ENCODE results near the gene ZNF326.
"Not testable (repeated sequence)": the region's sequence is repeated elsewhere in the genome, so short reads cannot be mapped to it uniquely, and the experiment has no call there.

Gene ZNF326

DNA sequence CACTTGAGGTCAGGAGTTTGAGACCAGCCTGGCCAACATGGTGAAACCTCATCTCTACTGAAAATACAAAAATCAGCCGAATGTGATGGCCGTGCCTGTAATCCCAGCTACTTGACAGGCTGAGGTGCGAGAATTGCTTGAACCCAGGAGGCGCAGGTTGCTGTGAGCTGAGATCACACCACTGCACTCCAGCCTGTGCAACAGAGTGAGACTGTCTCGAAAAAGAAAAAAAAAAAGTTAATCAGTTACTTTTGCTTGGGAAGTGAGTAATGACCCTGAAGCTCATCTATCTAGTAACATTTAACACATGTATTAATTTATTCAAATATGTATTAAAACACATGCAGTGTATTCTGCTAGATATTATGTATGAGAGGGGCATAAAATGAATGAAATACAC is 49.4 kb downstream of the ZNF326 start:
- TF ChIP-seq, protein P1, sequence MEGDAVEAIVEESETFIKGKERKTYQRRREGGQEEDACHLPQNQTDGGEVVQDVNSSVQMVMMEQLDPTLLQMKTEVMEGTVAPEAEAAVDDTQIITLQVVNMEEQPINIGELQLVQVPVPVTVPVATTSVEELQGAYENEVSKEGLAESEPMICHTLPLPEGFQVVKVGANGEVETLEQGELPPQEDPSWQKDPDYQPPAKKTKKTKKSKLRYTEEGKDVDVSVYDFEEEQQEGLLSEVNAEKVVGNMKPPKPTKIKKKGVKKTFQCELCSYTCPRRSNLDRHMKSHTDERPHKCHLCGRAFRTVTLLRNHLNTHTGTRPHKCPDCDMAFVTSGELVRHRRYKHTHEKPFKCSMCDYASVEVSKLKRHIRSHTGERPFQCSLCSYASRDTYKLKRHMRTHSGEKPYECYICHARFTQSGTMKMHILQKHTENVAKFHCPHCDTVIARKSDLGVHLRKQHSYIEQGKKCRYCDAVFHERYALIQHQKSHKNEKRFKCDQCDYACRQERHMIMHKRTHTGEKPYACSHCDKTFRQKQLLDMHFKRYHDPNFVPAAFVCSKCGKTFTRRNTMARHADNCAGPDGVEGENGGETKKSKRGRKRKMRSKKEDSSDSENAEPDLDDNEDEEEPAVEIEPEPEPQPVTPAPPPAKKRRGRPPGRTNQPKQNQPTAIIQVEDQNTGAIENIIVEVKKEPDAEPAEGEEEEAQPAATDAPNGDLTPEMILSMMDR (IDR thresholded peaks at IDR 0.05): no peak
- H3K4me3 ChIP-seq (ENCODE audit: low read depth, low read length): no peak overlapping the region

DNA sequence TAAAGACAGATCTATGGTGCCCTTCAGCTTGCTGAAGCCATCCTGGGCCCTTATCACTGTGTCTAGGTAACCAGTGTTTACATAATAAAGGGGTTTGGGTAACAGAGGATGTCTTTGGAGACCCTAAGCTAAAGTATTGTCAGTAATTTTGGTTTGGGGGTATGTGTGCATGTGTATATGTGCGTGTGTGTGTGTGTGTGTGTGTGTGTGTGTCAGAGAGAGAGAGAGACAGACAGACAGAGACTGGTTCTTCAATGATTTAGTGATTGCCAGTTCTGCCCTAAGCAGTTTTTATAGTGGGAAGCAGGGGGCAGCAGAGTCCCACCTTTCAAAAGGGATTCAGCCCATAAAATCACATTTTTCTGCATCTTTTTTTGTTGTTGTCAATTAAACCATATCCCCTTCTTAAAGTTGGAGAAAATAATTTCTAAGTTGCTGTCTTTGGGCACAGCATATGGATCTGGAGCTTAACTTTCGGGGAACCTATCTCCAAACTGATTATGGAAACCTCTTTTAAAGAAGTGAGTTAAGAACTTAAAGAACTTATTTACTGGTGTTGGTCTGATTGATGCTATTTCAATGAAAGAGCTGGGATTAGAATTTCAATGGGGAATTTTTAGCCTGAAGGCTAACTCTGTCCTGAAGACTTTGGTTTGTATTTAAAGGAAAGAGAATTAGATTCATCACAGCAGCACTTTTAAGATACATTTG is 51.1 kb downstream of the ZNF326 start:
- TF ChIP-seq, protein P1 (IDR thresholded peaks at IDR 0.05): no peak
- no peaks in the 10 kb centered on the region for H3K4me1 ChIP-seq
- H2AFZ ChIP-seq: no peak overlapping the region
- no peaks in the 10 kb centered on the region for H3K9me3 ChIP-seq (ENCODE audit: control insufficient read depth, low read length)
- no peak overlapping the region for H3K9ac ChIP-seq
- H3K4me3 ChIP-seq (ENCODE audit: low read depth, low read length): no peak overlapping the region
- no peaks in the 10 kb centered on the region for H3K27me3 ChIP-seq (ENCODE audit: control insufficient read depth, insufficient read depth, low read length)
- H3K27ac ChIP-seq: no peak overlapping the region
- H3K4me2 ChIP-seq (ENCODE audit: low read length): no peak overlapping the region
- H3K36me3 ChIP-seq (ENCODE audit: control insufficient read depth, insufficient read depth, low read length): no peaks in the 10 kb centered on the region
- no peaks in the 10 kb centered on the region for H3K79me2 ChIP-seq

More for the DNA sequence above, 49.4 kb downstream of the ZNF326 start:
- H3K27me3 ChIP-seq (ENCODE audit: control insufficient read depth, insufficient read depth, low read length): no peaks in the 10 kb centered on the region
- no peak overlapping the region for H3K9ac ChIP-seq
- H2AFZ ChIP-seq: no peak overlapping the region
- no peak overlapping the region for H3K27ac ChIP-seq
- H3K4me1 ChIP-seq: no peaks in the 10 kb centered on the region
- H3K79me2 ChIP-seq: no peaks in the 10 kb centered on the region
- no peak overlapping the region for H3K4me2 ChIP-seq (ENCODE audit: low read length)
- no peaks in the 10 kb centered on the region for H3K36me3 ChIP-seq (ENCODE audit: control insufficient read depth, insufficient read depth, low read length)
- H3K9me3 ChIP-seq (ENCODE audit: control insufficient read depth, low read length): no peaks in the 10 kb centered on the region

DNA sequence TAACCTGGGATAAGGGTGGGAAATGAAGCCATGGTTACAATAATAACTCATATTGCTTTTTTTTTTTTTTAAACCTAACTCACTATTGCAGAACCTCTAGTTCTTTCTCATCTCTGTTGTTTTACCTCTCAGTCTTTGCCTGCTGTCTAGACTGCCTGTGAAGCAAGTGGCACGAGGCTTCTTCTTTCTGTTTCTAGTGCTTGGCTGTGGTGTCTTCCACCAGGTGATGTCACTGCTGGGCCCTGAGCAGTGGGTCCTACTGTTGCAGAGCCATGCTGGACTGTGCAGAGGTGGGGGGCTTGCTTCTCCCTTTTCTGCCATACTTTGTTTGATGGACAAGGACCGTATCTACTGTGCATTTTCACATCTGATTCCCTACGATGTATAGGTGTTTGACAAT is 51.7 kb downstream of the ZNF326 start:
- H3K27ac ChIP-seq: no peak overlapping the region
- no peak overlapping the region for H3K9ac ChIP-seq
- no peaks in the 10 kb centered on the region for H3K27me3 ChIP-seq (ENCODE audit: control insufficient read depth, insufficient read depth, low read length)
- no peak overlapping the region for H3K4me2 ChIP-seq (ENCODE audit: low read length)
- no peak overlapping the region for H3K4me3 ChIP-seq (ENCODE audit: low read depth, low read length)
- H3K79me2 ChIP-seq: no peaks in the 10 kb centered on the region
- no peaks in the 10 kb centered on the region for H3K9me3 ChIP-seq (ENCODE audit: control insufficient read depth, low read length)
- no peaks in the 10 kb centered on the region for H3K4me1 ChIP-seq
- H3K36me3 ChIP-seq (ENCODE audit: control insufficient read depth, insufficient read depth, low read length): no peaks in the 10 kb centered on the region
- H2AFZ ChIP-seq: no peak overlapping the region
- TF ChIP-seq, protein P1 (IDR thresholded peaks at IDR 0.05): no peak

DNA sequence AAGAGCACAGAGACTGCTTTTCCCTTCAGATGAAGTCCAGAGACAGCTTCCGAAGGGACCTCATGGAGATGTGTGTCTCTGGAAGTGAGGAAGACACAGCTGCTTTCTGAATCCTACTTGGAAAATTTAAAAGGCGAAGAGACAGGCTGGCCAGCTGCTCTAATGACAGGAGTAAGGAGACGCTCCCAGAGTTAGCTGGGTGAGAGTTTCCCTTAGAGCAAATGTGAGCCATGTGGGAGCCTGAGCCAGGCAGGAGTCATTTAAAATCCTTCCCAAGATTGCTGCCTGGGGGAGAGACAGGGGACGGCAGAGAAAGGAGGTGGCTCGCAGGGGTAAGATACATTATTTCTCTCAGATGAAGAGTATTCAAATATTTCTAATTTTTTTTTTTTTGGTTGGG is 53.1 kb downstream of the ZNF326 start:
- Histone ChIP-seq H2AFZ (no peak overlapping the region), H3K4me2 (ENCODE audit: low read length) (no peak overlapping the region), H3K4me3 (ENCODE audit: low read depth, low read length) (no peak overlapping the region), H3K79me2 (no peaks in the 10 kb centered on the region), H3K27ac (no peak overlapping the region), H3K27me3 (ENCODE audit: control insufficient read depth, insufficient read depth, low read length) (no peaks in the 10 kb centered on the region), H3K36me3 (ENCODE audit: control insufficient read depth, insufficient read depth, low read length) (no peaks in the 10 kb centered on the region), H3K9ac (no peak overlapping the region), H3K9me3 (ENCODE audit: control insufficient read depth, low read length) (no peaks in the 10 kb centered on the region), H3K4me1 (no peaks in the 10 kb centered on the region)
- TF ChIP-seq, protein P1 (IDR thresholded peaks at IDR 0.05): no peak

GRCh38 chr1:90062700-90063643 is 68.1 kb downstream of the ZNF326 start:
- not testable (repeated sequence) for H3K4me1 ChIP-seq; H3K9me3 ChIP-seq (ENCODE audit: control insufficient read depth, low read length); H3K4me3 ChIP-seq (ENCODE audit: low read depth, low read length); H3K27me3 ChIP-seq (ENCODE audit: control insufficient read depth, insufficient read depth, low read length); H3K79me2 ChIP-seq; H3K27ac ChIP-seq; H2AFZ ChIP-seq; H3K4me2 ChIP-seq (ENCODE audit: low read length); H3K36me3 ChIP-seq (ENCODE audit: control insufficient read depth, insufficient read depth, low read length); H3K9ac ChIP-seq

DNA sequence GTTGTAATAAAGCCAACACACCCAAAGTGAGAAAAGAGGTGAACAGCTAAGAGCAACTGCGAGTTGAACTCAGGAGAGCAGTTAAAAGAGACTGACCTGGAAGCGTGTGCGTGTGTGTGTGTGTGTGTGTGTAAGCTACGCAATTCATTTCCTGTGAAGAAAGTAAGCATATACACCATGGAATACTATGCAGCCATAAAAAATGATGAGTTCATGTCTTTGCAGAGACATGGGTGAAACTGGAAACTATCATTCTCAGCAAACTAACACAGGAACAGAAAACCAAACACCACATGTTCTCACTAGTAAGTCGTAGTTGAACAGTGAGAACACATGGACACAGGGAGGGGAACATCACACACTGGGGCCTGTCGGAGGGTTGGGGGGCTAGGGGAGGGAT is 69.2 kb downstream of the ZNF326 start:
- H3K9me3 ChIP-seq (ENCODE audit: control insufficient read depth, low read length); H3K36me3 ChIP-seq (ENCODE audit: control insufficient read depth, insufficient read depth, low read length); H3K27me3 ChIP-seq (ENCODE audit: control insufficient read depth, insufficient read depth, low read length); H3K9ac ChIP-seq; H3K4me2 ChIP-seq (ENCODE audit: low read length); H3K27ac ChIP-seq; H3K4me1 ChIP-seq; H3K79me2 ChIP-seq; H3K4me3 ChIP-seq (ENCODE audit: low read depth, low read length); H2AFZ ChIP-seq: not testable (repeated sequence)
